GM10847 (cell line): ENCODE measurements around the gene IRAK3.

ENCODE experiments used
- POLR2A ChIP-seq: IDR thresholded peaks from 2 replicates; pipeline ENCODE4 v1.6.1; 2011; ENCODE audit not compliant: insufficient read length; ENCODE audit errors: extremely low read depth

Gene IRAK3

GRCh38 chr12:66188584-66189485, at the start of gene IRAK3:
Gene IRAK3 (plus strand): TSS chr12:66189214. CDS start chr12:66189300, 86 bp downstream.
- no peak for TF ChIP-seq POLR2A

GRCh38 chr12:66139328-66139727, 49.7 kb upstream of the IRAK3 start:
- TF ChIP-seq POLR2A: no peak

GRCh38 chr12:66140731-66141130, 48.3 kb upstream of the IRAK3 start:
- TF ChIP-seq POLR2A: no peak

- no peak for TF ChIP-seq POLR2A
Observed at GRCh38 chr12:66141299-66141698, 47.7 kb upstream of the IRAK3 start.

GRCh38 chr12:66142826-66143225, 46.2 kb upstream of the IRAK3 start:
- no peak for TF ChIP-seq POLR2A

GRCh38 chr12:66143868-66144267, 45.1 kb upstream of the IRAK3 start:
- TF ChIP-seq POLR2A: no peak

GRCh38 chr12:66144791-66145754, 43.9 kb upstream of the IRAK3 start:
- TF ChIP-seq POLR2A: no peak

GRCh38 chr12:66149702-66150398, 39.2 kb upstream of the IRAK3 start:
- TF ChIP-seq POLR2A: no peak

- TF ChIP-seq POLR2A: no peak
Observed at GRCh38 chr12:66152732-66153131, 36.3 kb upstream of the IRAK3 start.

GRCh38 chr12:66154776-66155175, 34.2 kb upstream of the IRAK3 start:
- no peak for TF ChIP-seq POLR2A

GRCh38 chr12:66156654-66157053, 32.4 kb upstream of the IRAK3 start:
- no peak for TF ChIP-seq POLR2A

GRCh38 chr12:66159123-66159522, 29.9 kb upstream of the IRAK3 start:
- TF ChIP-seq POLR2A: no peak

- TF ChIP-seq POLR2A: no peak
Observed at GRCh38 chr12:66160704-66161103, 28.3 kb upstream of the IRAK3 start.

GRCh38 chr12:66162701-66163100, 26.3 kb upstream of the IRAK3 start:
- no peak for TF ChIP-seq POLR2A

GRCh38 chr12:66163289-66163688, 25.7 kb upstream of the IRAK3 start:
- TF ChIP-seq POLR2A: no peak
